H9 (cell line): ENCODE data around the gene OLIG1. TPM values are rescaled to one million over a fixed set of nuclear protein-coding genes. Genes with fewer than 3 reads are reported as not detected.

Source experiments
- DNase-seq: peaks from one replicate; pipeline ENCODE4 v3.0.0-alpha.2; 2017
- H2AFZ ChIP-seq: one replicate; pipeline ENCODE4 v1.6.1; 2013; ENCODE audit warnings: mild to moderate bottlenecking, low read length, control low read depth, moderate library complexity
- H2AK5ac ChIP-seq: 2 replicates; pipeline ENCODE4 v1.6.1; 2013; ENCODE audit warnings: low read length, control low read depth, mixed read lengths; ENCODE audit not compliant: insufficient read length
- H2BK120ac ChIP-seq: one replicate; pipeline ENCODE4 v1.6.1; 2013; ENCODE audit warnings: low read depth, mild to moderate bottlenecking, low read length, control low read depth, inconsistent platforms; ENCODE audit not compliant: poor library complexity, severe bottlenecking
- H2BK12ac ChIP-seq: 2 replicates; pipeline ENCODE4 v1.6.1; 2013; ENCODE audit warnings: low read length, control low read depth, mixed read lengths, low read depth; ENCODE audit not compliant: insufficient read length
- H2BK15ac ChIP-seq: 2 replicates; pipeline ENCODE4 v1.6.1; 2013; ENCODE audit warnings: low read depth, low read length, control low read depth
- H2BK20ac ChIP-seq: one replicate; pipeline ENCODE4 v1.6.1; 2013; ENCODE audit warnings: low read depth, mild to moderate bottlenecking, low read length, control low read depth, inconsistent platforms; ENCODE audit not compliant: poor library complexity, severe bottlenecking
- H2BK5ac ChIP-seq: 2 replicates; pipeline ENCODE4 v1.6.1; 2013; ENCODE audit warnings: low read length, control low read depth, mixed read lengths; ENCODE audit not compliant: insufficient read length
- H3K14ac ChIP-seq: 2 replicates; pipeline ENCODE4 v1.6.1; 2013; ENCODE audit warnings: low read length, control low read depth; ENCODE audit not compliant: insufficient read depth
- H3K18ac ChIP-seq: 2 replicates; pipeline ENCODE4 v1.6.1; 2013; ENCODE audit warnings: low read depth, mild to moderate bottlenecking, mixed read lengths, low read length, control low read depth; ENCODE audit not compliant: insufficient read length
- H3K23ac ChIP-seq: 2 replicates; pipeline ENCODE4 v1.6.1; 2013; ENCODE audit warnings: low read length, control low read depth, mixed read lengths, low read depth; ENCODE audit not compliant: insufficient read length
- H3K23me2 ChIP-seq: 2 replicates; pipeline ENCODE4 v1.6.1; 2013; ENCODE audit warnings: low read depth, mild to moderate bottlenecking, mixed read lengths, low read length, control low read depth; ENCODE audit not compliant: insufficient read length, poor library complexity, severe bottlenecking
- H3K27ac ChIP-seq: 2 replicates; pipeline ENCODE4 v1.5.1; 2013; ENCODE audit warnings: low read length, control low read depth, mixed read lengths, low read depth; ENCODE audit not compliant: insufficient read length
- H3K27me3 ChIP-seq: 2 replicates; pipeline ENCODE4 v1.6.1; 2013; ENCODE audit warnings: low read length, control low read depth, inconsistent platforms; ENCODE audit not compliant: insufficient read depth
- H3K4ac ChIP-seq: 2 replicates; pipeline ENCODE4 v1.6.1; 2013; ENCODE audit warnings: low read depth, mild to moderate bottlenecking, control low read depth, inconsistent platforms, low read length, moderate library complexity
- H3K4me1 ChIP-seq: 2 replicates; pipeline ENCODE4 v1.6.1; 2013; ENCODE audit warnings: low read length, control low read depth, inconsistent platforms; ENCODE audit not compliant: insufficient read depth
- H3K4me2 ChIP-seq: 2 replicates; pipeline ENCODE4 v1.6.1; 2013; ENCODE audit warnings: low read length, control low read depth, mixed read lengths; ENCODE audit not compliant: insufficient read length, insufficient read depth
- H3K56ac ChIP-seq: 2 replicates; pipeline ENCODE4 v1.6.1; 2013; ENCODE audit warnings: low read depth, mild to moderate bottlenecking, mixed read lengths, low read length, control low read depth; ENCODE audit not compliant: insufficient read length
- H3K79me1 ChIP-seq: 2 replicates; pipeline ENCODE4 v1.6.1; 2013; ENCODE audit warnings: low read depth, mild to moderate bottlenecking, moderate library complexity, low read length, control low read depth, inconsistent platforms; ENCODE audit not compliant: insufficient read depth, poor library complexity, severe bottlenecking
- H3K79me2 ChIP-seq: 2 replicates; pipeline ENCODE4 v1.6.1; 2013; ENCODE audit warnings: low read length, control low read depth, inconsistent platforms; ENCODE audit not compliant: insufficient read depth
- H3K9ac ChIP-seq: 2 replicates; pipeline ENCODE4 v1.6.1; 2013; ENCODE audit warnings: low read length, control low read depth, mixed read lengths; ENCODE audit not compliant: insufficient read length; ENCODE audit errors: extremely low read depth
- H3K9me3 ChIP-seq: one replicate; pipeline ENCODE4 v1.6.1; 2013; ENCODE audit warnings: low read depth, low read length, inconsistent platforms; ENCODE audit not compliant: control insufficient read depth
- H3T11ph ChIP-seq: one replicate; pipeline ENCODE4 v1.6.1; 2013; ENCODE audit warnings: mild to moderate bottlenecking, low read length, control low read depth, inconsistent platforms
- H4K20me1 ChIP-seq: one replicate; pipeline ENCODE4 v1.6.1; 2013; ENCODE audit not compliant: control insufficient read depth, insufficient read length, insufficient read depth
- H4K5ac ChIP-seq: 2 replicates; pipeline ENCODE4 v1.6.1; 2013; ENCODE audit warnings: low read depth, mild to moderate bottlenecking, mixed read lengths, low read length, control low read depth; ENCODE audit not compliant: insufficient read length
- H4K8ac ChIP-seq: replicated peaks from 2 replicates; pipeline ENCODE4 v1.6.1; 2013; ENCODE audit warnings: low read length, control low read depth, mixed read lengths, low read depth; ENCODE audit not compliant: insufficient read length
- H4K91ac ChIP-seq: 2 replicates; pipeline ENCODE4 v1.6.1; 2013; ENCODE audit warnings: low read depth, mild to moderate bottlenecking, moderate library complexity, mixed read lengths, low read length, control low read depth; ENCODE audit not compliant: insufficient read length
- H3K27ac Mint-ChIP-seq, 3 experiments: 2 replicates in 2 of 3; 3 replicates in 1 of 3; pipeline ENCODE4 v1.8.0; 2020 to 2021; ENCODE audit warnings: mixed read lengths in 3 of 3, mild to moderate bottlenecking in 1 of 3, moderate library complexity in 1 of 3
- H3K27me3 Mint-ChIP-seq: 2 replicates; pipeline ENCODE4 v1.8.0; 2021; ENCODE audit warnings: low read depth, mild to moderate bottlenecking, moderate library complexity, mixed read lengths
- H3K36me3 Mint-ChIP-seq, 3 experiments: 2 replicates in 2 of 3; 3 replicates in 1 of 3; pipeline ENCODE4 v1.8.0; 2020 to 2021; ENCODE audit warnings: low read depth in 3 of 3, mixed read lengths in 3 of 3; ENCODE audit not compliant: insufficient read depth in 1 of 3
- H3K4me1 Mint-ChIP-seq, 2 experiments: 2 replicates each; pipeline ENCODE4 v1.8.0; 2020; ENCODE audit warnings: mixed read lengths in 2 of 2
- H3K4me3 Mint-ChIP-seq, 2 experiments: 2 replicates in 1 of 2; 3 replicates in 1 of 2; pipeline ENCODE4 v1.8.0; 2020 to 2021; ENCODE audit warnings: mild to moderate bottlenecking in 2 of 2, mixed read lengths in 2 of 2, moderate library complexity in 1 of 2
- H3K9me3 Mint-ChIP-seq, 2 experiments: 2 replicates in 1 of 2; 3 replicates in 1 of 2; pipeline ENCODE4 v1.8.0; 2020; ENCODE audit warnings: mild to moderate bottlenecking in 2 of 2, mixed read lengths in 2 of 2, moderate library complexity in 1 of 2
- WGBS: extraction: QIAGEN DNeasy Blood & Tissue Kit; methylation state at CpG from one replicate; pipeline ENCODE4 v1.1.7; 2013; ENCODE audit warnings: missing lambda C conversion rate, low lambda C conversion rate, mixed read lengths; ENCODE audit not compliant: insufficient read length; ENCODE audit errors: extremely low coverage; 5-methylcytosine and 5-hydroxymethylcytosine counted together
- total RNA-seq: library from RNA; stranded (reverse); gene quantifications from 2 replicates; pipeline ENCODE4 v1.2.1, GENCODE V29; 2021
- TF ChIP-seq, protein P1 (sequence below): fragments of 200-600 bp; sonication (generic); conservative IDR thresholded peaks from 3 replicates; pipeline ENCODE4 v1.8.0; 2021; ENCODE audit warnings: antibody characterized with exemption, mild to moderate bottlenecking

Gene OLIG1
- total RNA-seq, 1 experiment from 2014 or later = 0.31 TPM

GRCh38 chr21:33025106-33025488 lies 44.8 kb upstream of the OLIG1 start:
- no CpG with 5 or more reads among the region's 22 CpGs for WGBS

More at GRCh38 chr21:33025106-33025488, 44.8 kb upstream of the OLIG1 start:
- Histone ChIP-seq H3K27me3 (peaks cover 92% of the 10 kb centered on the region), H3K9me3 (no peaks in the 10 kb centered on the region), H2AFZ (no peak overlapping the region), H2BK5ac (no peak overlapping the region), H2BK15ac (no peak overlapping the region), H4K8ac (no peak overlapping the region), H2BK20ac (no peak overlapping the region), H3K23me2 (peaks cover 16% of the 10 kb centered on the region), H3K23ac (no peak overlapping the region), H2AK5ac (no peak overlapping the region), H3T11ph (no peak overlapping the region), H3K79me2 (no peaks in the 10 kb centered on the region), H4K91ac (no peak overlapping the region), H3K9ac (no peak overlapping the region), H3K4ac (no peak overlapping the region), H3K4me2 (peak overlapping the region; percentile 65), H4K5ac (no peak overlapping the region), H2BK120ac (no peak overlapping the region), H3K14ac (peak overlapping the region; percentile 74; the same call in 1 of the 2 replicates), H3K79me1 (no peaks in the 10 kb centered on the region), H3K18ac (no peak overlapping the region), H4K20me1 (no peaks in the 10 kb centered on the region), H3K56ac (no peak overlapping the region), H3K4me1 (no peaks in the 10 kb centered on the region; the same call in 1 of the 2 replicates), H3K27ac (no peak overlapping the region), H2BK12ac (no peak overlapping the region)
- H3K4me1 Mint-ChIP-seq = peaks cover 31 to 60% of the 10 kb centered on the region in 2 experiments
- TF ChIP-seq, protein P1, sequence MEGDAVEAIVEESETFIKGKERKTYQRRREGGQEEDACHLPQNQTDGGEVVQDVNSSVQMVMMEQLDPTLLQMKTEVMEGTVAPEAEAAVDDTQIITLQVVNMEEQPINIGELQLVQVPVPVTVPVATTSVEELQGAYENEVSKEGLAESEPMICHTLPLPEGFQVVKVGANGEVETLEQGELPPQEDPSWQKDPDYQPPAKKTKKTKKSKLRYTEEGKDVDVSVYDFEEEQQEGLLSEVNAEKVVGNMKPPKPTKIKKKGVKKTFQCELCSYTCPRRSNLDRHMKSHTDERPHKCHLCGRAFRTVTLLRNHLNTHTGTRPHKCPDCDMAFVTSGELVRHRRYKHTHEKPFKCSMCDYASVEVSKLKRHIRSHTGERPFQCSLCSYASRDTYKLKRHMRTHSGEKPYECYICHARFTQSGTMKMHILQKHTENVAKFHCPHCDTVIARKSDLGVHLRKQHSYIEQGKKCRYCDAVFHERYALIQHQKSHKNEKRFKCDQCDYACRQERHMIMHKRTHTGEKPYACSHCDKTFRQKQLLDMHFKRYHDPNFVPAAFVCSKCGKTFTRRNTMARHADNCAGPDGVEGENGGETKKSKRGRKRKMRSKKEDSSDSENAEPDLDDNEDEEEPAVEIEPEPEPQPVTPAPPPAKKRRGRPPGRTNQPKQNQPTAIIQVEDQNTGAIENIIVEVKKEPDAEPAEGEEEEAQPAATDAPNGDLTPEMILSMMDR = peak; percentile 70
- H3K36me3 Mint-ChIP-seq = no peaks in the 10 kb centered on the region; a peak in 1 of 7 replicates
- peak; percentile 81 for DNase-seq
- H3K27me3 Mint-ChIP-seq = peaks cover 97% of the 10 kb centered on the region
- H3K27ac Mint-ChIP-seq = no peak overlapping the region; a peak in 1 of 7 replicates
- no peaks in the 10 kb centered on the region; a peak in 1 of 5 replicates for H3K9me3 Mint-ChIP-seq
- H3K4me3 Mint-ChIP-seq = peak overlapping the region; percentile 72 to 86
